HepG2 (cell line): ENCODE data around the gene PAX4. TPM values are rescaled to one million over a fixed set of nuclear protein-coding genes. Genes with fewer than 3 reads are reported as not detected.
A peak's percentile ranks its signal among the peaks of the same experiment; 100 is the strongest.

Experiments used
- ADNP ChIP-seq: sonication (generic); formaldehyde crosslinking; IDR thresholded peaks from 2 replicates; pipeline ENCODE4 v1.4.0; 2020; ENCODE audit warnings: missing genetic modification reagents
- CBX2 ChIP-seq, 2 experiments: fragments of 200-600 bp in 1 of 2; sonication (generic); formaldehyde crosslinking in 1 of 2; IDR thresholded peaks; 2 replicates each; pipeline versions ENCODE4 v1.7.0 to v1.8.1; 2018 to 2022; ENCODE audit warnings: low read depth in 2 of 2, low read length in 1 of 2, mild to moderate bottlenecking in 1 of 2, missing genetic modification reagents in 1 of 2
- ERF ChIP-seq: IDR thresholded peaks from 2 replicates; pipeline ENCODE4 v1.6.1; 2018; ENCODE audit warnings: missing biosample characterization, missing genetic modification reagents
- FOXO1 ChIP-seq: sonication (generic); formaldehyde crosslinking; IDR thresholded peaks from 2 replicates; pipeline ENCODE4 v1.4.0; 2020; ENCODE audit warnings: missing genetic modification reagents
- KDM5B ChIP-seq: sonication (generic); formaldehyde crosslinking; IDR thresholded peaks from 2 replicates; pipeline ENCODE4 v1.4.0; 2020; ENCODE audit warnings: missing genetic modification reagents, mild to moderate bottlenecking, borderline replicate concordance
- KLF13 ChIP-seq: sonication (generic); formaldehyde crosslinking; IDR thresholded peaks from 2 replicates; pipeline ENCODE4 v1.4.0; 2020; ENCODE audit warnings: mild to moderate bottlenecking, missing genetic modification reagents
- MXD3 ChIP-seq: IDR thresholded peaks from 2 replicates; pipeline ENCODE4 v1.6.1; 2016; ENCODE audit warnings: mild to moderate bottlenecking, missing biosample characterization, missing genetic modification reagents
- MZF1 ChIP-seq: sonication (generic); formaldehyde crosslinking; IDR thresholded peaks from 2 replicates; pipeline ENCODE4 v1.8.1; 2023; ENCODE audit warnings: mild to moderate bottlenecking, missing genetic modification reagents, borderline replicate concordance
- POLR2A ChIP-seq, 2 experiments: IDR thresholded peaks; 2 replicates each; pipeline ENCODE4 v1.6.1; 2011; ENCODE audit warnings: low read depth in 2 of 2, low read length in 2 of 2, mild to moderate bottlenecking in 1 of 2, moderate library complexity in 1 of 2; ENCODE audit not compliant: insufficient read depth in 1 of 2
- RFX1 ChIP-seq: fragments of 450-650 bp; IDR thresholded peaks from 2 replicates; pipeline ENCODE4 v1.6.1; 2017
- TBX2 ChIP-seq: sonication (generic); formaldehyde crosslinking; IDR thresholded peaks from 2 replicates; pipeline ENCODE4 v1.5.0; 2020; ENCODE audit warnings: missing genetic modification reagents, mild to moderate bottlenecking, borderline replicate concordance
- THAP11 ChIP-seq: IDR thresholded peaks from 2 replicates; pipeline ENCODE4 v1.6.1; 2016; ENCODE audit warnings: missing biosample characterization, missing genetic modification reagents
- ZFP36L2 ChIP-seq: sonication (generic); formaldehyde crosslinking; IDR thresholded peaks from 2 replicates; pipeline ENCODE4 v1.4.0; 2020; ENCODE audit warnings: missing genetic modification reagents
- ZNF496 ChIP-seq: sonication (generic); formaldehyde crosslinking; IDR thresholded peaks from 2 replicates; pipeline ENCODE4 v1.8.1; 2023; ENCODE audit warnings: mild to moderate bottlenecking, moderate library complexity, missing genetic modification reagents; ENCODE audit not compliant: insufficient replicate concordance
- polyA plus RNA-seq, 8 experiments: library from polyadenylated mRNA; depleted of rRNA in 3 of 8; stranded (reverse) in 7 of 8; unstranded in 1 of 8; fragments of >200 nt; fragmentation: Illumina TruSeq in 4 of 8; extraction: Trizol in 4 of 8; gene quantifications; 2 replicates each; pipeline versions ENCODE4 v1.2.1 to v1.2.3, GENCODE V29; 2011 to 2016; ENCODE audit warnings: low read depth in 4 of 8, missing spikeins in 1 of 8, mixed read lengths in 1 of 8; ENCODE audit not compliant: insufficient read depth in 1 of 8
- total RNA-seq, 5 experiments: library from RNA; depleted of rRNA; stranded (reverse); fragments of >200 nt; fragmentation: Illumina TruSeq; extraction: Trizol; gene quantifications; 2 replicates each; pipeline ENCODE4 v1.2.3, GENCODE V29; 2016; ENCODE audit warnings: low read depth in 1 of 5
- TF ChIP-seq, protein P1 (sequence below): sonication (generic); formaldehyde crosslinking; IDR thresholded peaks from 2 replicates; pipeline ENCODE4 v1.4.0; 2020; ENCODE audit warnings: missing genetic modification reagents, borderline replicate concordance
- TF ChIP-seq, protein P2 (sequence below): sonication (generic); formaldehyde crosslinking; IDR thresholded peaks from one replicate; pipeline ENCODE4 v1.5.1; 2020; ENCODE audit warnings: mild to moderate bottlenecking, missing genetic modification reagents; ENCODE audit errors: not compliant biosample characterization
- TF ChIP-seq, protein P3 (sequence below): sonication (generic); formaldehyde crosslinking; IDR thresholded peaks from 2 replicates; pipeline ENCODE4 v1.8.0; 2023; ENCODE audit warnings: mild to moderate bottlenecking, missing genetic modification reagents

The PAX4 gene
- total and polyA plus RNA-seq, 2 of the 13 experiments (the other 11 are each of a cell fraction or from before 2014, with no cell fraction given), result not detected

GRCh38 chr7:127588697-127589482 lies 29.1 kb downstream of the PAX4 start (continued):
- TF ChIP-seq POLR2A (IDR thresholded peaks at IDR 0.05; ENCODE audit: insufficient read depth in 1 of 2, low read depth in 2 of 2, low read length in 2 of 2) (no peak), KLF13 (CRISPR knock-in tag) (no peak), ZFP36L2 (no peak), ZNF496 (CRISPR knock-in tag) (no peak), FOXO1 (CRISPR knock-in tag) (no peak), ERF (CRISPR knock-in tag) (no peak; the same call in 1 of the 2 replicates), TBX2 (CRISPR knock-in tag) (no peak), MXD3 (CRISPR knock-in tag) (0 out of 2 replicates have a peak, but pooled peaks have one; percentile 39), ADNP (CRISPR knock-in tag) (no peak), MZF1 (CRISPR knock-in tag) (no peak), RFX1 (no peak), KDM5B (CRISPR knock-in tag) (peak; percentile 46; the same call in 1 of the 2 replicates), CBX2 (IDR thresholded peaks at IDR 0.05; ENCODE audit: low read depth, low read length) (no peak), CBX2 (CRISPR knock-in tag; IDR thresholded peaks at IDR 0.05; ENCODE audit: low read depth) (no peak), THAP11 (CRISPR knock-in tag) (no peak; the same call in 1 of the 2 replicates)
- TF ChIP-seq, protein P1, sequence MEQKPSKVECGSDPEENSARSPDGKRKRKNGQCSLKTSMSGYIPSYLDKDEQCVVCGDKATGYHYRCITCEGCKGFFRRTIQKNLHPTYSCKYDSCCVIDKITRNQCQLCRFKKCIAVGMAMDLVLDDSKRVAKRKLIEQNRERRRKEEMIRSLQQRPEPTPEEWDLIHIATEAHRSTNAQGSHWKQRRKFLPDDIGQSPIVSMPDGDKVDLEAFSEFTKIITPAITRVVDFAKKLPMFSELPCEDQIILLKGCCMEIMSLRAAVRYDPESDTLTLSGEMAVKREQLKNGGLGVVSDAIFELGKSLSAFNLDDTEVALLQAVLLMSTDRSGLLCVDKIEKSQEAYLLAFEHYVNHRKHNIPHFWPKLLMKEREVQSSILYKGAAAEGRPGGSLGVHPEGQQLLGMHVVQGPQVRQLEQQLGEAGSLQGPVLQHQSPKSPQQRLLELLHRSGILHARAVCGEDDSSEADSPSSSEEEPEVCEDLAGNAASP (CRISPR knock-in tag), result peak; percentile 53
- TF ChIP-seq, protein P2, sequence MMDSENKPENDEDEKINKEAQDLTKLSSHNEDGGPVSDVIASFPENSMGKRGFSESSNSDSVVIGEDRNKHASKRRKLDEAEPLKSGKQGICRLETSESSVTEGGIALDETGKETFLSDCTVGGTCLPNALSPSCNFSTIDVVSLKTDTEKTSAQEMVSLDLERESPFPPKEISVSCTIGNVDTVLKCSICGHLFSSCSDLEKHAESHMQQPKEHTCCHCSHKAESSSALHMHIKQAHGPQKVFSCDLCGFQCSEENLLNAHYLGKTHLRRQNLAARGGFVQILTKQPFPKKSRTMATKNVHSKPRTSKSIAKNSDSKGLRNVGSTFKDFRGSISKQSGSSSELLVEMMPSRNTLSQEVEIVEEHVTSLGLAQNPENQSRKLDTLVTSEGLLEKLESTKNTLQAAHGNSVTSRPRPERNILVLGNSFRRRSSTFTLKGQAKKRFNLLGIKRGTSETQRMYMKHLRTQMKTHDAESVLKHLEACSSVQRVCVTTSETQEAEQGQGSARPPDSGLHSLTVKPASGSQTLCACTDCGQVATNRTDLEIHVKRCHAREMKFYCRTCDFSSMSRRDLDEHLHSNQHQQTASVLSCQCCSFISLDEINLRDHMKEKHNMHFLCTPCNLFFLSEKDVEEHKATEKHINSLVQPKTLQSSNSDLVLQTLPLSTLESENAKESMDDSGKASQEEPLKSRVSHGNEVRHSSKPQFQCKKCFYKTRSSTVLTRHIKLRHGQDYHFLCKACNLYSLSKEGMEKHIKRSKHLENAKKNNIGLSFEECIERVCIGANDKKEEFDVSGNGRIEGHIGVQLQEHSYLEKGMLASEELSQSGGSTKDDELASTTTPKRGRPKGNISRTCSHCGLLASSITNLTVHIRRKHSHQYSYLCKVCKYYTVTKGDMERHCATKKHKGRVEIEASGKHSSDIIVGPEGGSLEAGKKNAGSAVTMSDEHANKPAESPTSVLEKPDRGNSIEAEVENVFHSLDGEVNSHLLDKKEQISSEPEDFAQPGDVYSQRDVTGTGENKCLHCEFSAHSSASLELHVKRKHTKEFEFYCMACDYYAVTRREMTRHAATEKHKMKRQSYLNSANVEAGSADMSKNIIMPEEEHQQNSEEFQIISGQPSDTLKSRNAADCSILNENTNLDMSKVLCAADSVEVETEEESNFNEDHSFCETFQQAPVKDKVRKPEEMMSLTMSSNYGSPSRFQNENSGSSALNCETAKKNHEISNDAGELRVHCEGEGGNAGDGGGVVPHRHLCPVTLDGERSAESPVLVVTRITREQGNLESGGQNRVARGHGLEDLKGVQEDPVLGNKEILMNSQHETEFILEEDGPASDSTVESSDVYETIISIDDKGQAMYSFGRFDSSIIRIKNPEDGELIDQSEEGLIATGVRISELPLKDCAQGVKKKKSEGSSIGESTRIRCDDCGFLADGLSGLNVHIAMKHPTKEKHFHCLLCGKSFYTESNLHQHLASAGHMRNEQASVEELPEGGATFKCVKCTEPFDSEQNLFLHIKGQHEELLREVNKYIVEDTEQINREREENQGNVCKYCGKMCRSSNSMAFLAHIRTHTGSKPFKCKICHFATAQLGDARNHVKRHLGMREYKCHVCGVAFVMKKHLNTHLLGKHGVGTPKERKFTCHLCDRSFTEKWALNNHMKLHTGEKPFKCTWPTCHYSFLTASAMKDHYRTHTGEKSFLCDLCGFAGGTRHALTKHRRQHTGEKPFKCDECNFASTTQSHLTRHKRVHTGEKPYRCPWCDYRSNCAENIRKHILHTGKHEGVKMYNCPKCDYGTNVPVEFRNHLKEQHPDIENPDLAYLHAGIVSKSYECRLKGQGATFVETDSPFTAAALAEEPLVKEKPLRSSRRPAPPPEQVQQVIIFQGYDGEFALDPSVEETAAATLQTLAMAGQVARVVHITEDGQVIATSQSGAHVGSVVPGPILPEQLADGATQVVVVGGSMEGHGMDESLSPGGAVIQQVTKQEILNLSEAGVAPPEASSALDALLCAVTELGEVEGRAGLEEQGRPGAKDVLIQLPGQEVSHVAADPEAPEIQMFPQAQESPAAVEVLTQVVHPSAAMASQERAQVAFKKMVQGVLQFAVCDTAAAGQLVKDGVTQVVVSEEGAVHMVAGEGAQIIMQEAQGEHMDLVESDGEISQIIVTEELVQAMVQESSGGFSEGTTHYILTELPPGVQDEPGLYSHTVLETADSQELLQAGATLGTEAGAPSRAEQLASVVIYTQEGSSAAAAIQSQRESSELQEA (CRISPR knock-in tag), result no peak
- TF ChIP-seq, protein P3, sequence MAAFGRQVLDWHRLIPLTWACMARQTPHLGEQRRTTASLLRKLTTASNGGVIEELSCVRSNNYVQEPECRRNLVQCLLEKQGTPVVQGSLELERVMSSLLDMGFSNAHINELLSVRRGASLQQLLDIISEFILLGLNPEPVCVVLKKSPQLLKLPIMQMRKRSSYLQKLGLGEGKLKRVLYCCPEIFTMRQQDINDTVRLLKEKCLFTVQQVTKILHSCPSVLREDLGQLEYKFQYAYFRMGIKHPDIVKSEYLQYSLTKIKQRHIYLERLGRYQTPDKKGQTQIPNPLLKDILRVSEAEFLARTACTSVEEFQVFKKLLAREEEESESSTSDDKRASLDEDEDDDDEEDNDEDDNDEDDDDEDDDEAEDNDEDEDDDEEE, result no peak
